Effector CD8-positive, alpha-beta T cell (primary cell): ENCODE data around the gene GNG12.
A peak's percentile ranks its signal among the peaks of the same experiment; 100 is the strongest.
"Not testable (repeated sequence)": the region's sequence is repeated elsewhere in the genome, so short reads cannot be mapped to it uniquely, and the experiment has no call there.

Source experiments
- DNase-seq: peaks from one replicate; lab custom pipeline; 2025; lab: John Stamatoyannopoulos, UW

Gene GNG12

DNA sequence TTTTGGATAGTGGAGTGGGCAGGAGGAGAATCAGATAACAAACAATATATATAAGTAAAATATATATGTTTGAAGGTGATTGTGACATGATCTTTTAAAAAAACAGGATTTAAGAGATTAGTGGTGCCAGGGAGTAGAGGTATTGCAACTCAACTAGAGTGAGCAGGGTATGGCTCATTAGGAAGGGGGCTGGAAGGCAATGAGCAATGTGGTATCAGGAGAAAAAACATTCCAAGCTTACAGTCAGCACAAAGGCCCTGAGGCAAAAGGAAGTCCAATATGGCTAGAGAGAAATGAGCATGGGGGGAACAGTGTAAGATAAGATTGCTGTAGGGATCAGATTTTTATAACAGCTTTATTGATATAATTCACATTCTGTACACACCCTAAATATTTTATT lies 153.6 kb downstream of the GNG12 start:
- no peak for DNase-seq

DNA sequence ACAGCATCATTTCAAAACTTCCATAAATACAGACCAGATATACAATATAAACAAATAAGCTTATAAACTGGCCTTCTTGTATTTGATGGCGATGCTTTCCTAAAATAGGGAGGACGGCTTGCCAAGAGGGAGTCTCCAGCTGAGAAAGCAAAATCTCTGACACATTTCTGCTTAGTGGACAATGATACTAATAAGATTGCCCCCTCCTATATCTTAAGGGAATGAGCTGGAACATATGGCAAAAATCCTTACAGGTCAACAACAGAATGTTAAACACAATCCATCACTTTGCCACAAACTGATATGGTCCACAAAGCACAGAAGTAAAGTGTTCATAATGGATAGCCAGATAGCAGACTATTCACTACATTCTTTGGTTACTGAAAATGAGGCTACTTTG lies 155.3 kb downstream of the GNG12 start:
- DNase-seq: no peak

DNA sequence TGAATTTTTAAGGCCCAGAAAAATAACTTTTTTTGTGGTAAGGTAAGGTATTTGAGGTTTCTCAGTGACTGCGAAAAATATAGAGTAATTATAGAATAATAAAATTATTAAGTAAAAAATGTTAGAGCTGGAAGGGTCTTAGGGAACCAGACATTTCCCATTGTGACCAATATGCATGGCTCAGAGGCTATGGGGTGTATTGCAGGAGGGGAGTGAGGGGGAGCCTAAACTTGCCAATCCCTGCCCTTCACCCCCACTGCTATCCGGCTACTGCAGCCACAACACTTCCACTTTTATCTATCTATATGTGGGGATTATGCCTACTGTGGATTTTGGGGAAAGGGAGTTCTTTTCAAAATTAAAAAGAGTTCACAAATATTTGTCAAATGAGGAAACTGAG lies 155.9 kb downstream of the GNG12 start:
- DNase-seq: no peak

DNA sequence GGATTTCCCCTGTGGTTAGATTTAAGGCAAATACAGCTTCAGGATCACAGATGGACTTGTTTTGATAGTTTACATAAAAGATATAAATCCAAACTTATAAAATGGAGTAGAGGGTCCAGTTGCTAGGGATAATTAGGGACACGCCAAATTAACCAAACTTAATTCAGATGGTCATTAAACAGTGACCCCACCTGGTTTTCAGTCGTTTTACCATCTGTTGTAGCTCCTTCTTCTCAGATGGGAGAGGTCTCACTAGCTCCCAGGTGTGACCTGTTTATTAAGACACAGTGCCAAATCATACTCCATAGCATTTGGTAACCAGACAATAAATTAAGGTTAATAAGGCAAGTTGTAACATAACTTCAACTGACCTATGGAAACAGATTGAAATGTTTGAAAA lies 156.3 kb downstream of the GNG12 start:
- no peak for DNase-seq

DNA sequence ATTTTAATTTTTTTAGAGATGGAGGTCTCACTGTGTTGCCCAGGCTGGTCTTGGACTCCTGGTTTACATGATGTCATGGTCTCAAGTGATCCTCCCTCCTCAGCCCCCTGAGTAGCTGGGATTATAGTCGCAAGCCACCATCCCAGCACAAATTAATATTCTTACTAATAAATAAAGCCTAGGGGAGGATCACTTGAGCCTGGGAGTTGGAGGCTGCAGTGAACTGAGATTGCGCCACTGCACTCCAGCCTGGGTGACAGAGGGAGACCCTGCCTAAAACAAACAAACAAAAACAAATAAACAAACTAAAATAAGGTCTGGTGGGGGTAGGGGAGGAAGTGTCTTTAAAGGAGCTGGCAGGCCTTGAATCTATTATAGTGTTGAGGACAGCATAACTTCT lies 157.0 kb downstream of the GNG12 start:
- DNase-seq: no peak

- no peak for DNase-seq
Measured at GRCh38 chr1:67675800-67676199, 157.5 kb downstream of the GNG12 start.

- peak; percentile 21 for DNase-seq
Measured at GRCh38 chr1:67674260-67675011, 158.8 kb downstream of the GNG12 start.

GRCh38 chr1:67673468-67674201 lies 159.6 kb downstream of the GNG12 start:
- DNase-seq: no peak

- no peak for DNase-seq
Measured at GRCh38 chr1:67672260-67672803, 160.9 kb downstream of the GNG12 start.

DNA sequence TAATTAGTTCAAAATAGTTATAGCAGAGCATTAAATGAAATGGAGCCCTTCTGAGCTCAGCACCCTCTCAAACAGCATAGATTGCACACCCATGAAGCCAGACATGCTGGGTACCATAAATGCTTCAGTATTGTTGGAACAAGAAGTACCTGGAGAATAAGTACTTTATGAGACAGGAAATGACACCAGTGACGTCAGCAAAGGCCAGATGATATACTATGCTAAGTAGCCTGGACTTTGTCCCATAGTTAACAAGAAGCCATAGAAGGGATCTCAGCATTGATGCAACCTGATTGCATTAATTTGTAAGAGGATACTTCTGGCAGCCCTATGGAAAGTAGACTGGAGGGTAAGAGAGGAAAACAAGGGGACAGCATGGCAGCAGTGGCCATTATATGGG lies 164.6 kb downstream of the GNG12 start:
- DNase-seq: no peak

DNA sequence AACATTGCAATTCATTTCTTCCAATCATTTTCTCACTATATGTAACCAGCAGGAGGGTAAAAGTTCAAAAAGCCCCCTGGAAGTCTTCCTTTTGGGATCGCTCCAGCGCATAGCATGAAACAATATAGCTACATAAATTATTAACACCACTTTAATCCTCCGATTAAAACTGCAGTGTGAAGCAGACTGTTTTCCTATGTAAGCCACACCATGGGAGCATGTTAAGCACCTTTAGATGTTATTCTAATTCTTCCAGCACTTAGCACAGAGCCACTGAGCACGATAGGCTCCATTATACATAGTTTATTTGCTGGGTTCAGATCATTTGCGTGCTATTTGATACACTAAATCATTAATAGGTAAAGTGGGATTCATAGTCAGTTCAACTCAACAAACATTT lies 166.6 kb downstream of the GNG12 start:
- no peak for DNase-seq

GRCh38 chr1:67665307-67665706 lies 168.0 kb downstream of the GNG12 start:
- not testable (repeated sequence) for DNase-seq

- no peak for DNase-seq
Measured at GRCh38 chr1:67664048-67664447, 169.2 kb downstream of the GNG12 start.

GRCh38 chr1:67662884-67663283 lies 170.4 kb downstream of the GNG12 start:
- no peak for DNase-seq

DNA sequence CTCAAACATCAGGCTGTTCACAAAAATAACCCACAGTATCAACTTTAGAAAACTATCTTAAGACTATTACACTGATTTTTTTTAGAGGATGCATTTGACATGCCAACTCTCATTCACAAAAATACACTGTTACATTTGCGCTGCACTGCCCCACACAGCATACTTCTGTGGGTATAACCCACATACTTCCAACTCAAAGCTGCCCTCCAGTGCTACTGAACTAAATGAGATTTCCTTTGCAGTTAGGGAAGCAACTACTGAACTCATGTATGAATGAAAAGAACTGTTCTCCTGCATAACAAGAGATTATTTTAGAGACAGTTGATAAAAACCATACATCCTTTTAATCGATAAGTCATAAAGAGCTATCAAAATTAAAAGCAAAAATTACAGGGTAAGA lies 174.0 kb downstream of the GNG12 start:
- no peak for DNase-seq

- not testable (repeated sequence) for DNase-seq
Measured at GRCh38 chr1:67657152-67657551, 176.1 kb downstream of the GNG12 start.

DNA sequence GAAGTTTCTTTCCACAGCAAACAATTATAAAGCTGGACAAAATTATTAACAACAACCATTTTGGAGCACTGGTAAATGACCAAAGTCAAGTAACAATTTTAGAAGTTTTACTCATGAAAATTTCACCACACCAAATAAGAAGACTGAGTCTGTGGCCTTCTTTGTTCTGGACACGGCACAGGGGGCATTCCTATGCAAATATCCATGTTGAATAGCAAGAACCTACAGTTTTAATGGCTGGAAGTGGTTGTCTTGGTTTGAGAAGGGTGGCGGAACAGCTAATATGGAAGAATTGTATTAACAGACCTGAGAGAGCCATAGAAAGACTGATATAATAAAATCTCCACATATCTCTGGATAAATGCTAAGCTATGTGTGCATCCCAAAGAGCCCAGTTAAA lies 177.7 kb downstream of the GNG12 start:
- no peak for DNase-seq

- DNase-seq: no peak
Measured at GRCh38 chr1:67653304-67653703, 180.0 kb downstream of the GNG12 start.

DNA sequence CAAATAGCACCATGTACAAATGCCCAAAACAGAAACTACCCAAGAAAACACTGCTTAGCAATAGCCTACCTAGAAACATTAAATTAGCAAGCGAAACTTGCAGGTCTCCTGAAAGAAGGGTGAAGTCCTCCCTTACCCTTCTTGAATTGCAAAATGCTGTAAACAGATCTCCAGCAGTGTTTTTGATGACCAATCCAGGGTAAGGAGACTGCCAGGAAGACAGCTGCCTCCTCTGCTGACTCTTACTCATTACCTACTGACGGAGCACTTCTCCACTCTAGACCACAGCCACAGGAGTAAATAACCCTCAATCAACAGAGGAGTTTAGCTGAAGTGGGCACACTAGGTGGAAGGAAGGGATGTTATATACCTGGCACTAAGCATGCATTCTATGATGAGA lies 180.5 kb downstream of the GNG12 start:
- DNase-seq: no peak
